Measurements from ENCODE around the gene RRP15.

- TF ChIP-seq EZH2 (IDR thresholded peaks at IDR 0.05; ENCODE audit: insufficient read depth, poor library complexity, severe bottlenecking) (no peak), EZH2phosphoT487 (IDR thresholded peaks at IDR 0.05; ENCODE audit: insufficient read depth, low read depth) (no peak)
These were observed 51.2 kb downstream of the RRP15 start for GRCh38 chr1:218336328-218336727.

All from GM23248 (cell line).